HepG2 (cell line): ENCODE measurements around the gene CCL8. TPM values are rescaled to one million over a fixed set of nuclear protein-coding genes. Genes with fewer than 3 reads are reported as not detected.
A peak's percentile ranks its signal among the peaks of the same experiment; 100 is the strongest.

Experiments used
- ATAC-seq: fragments of 200-7000 bp; cut with Tn5 transposase; 3 replicates; pipeline ENCODE4 v1.9.1; 2020; ENCODE audit warnings: mild to moderate bottlenecking, moderate library complexity
- BruUV-seq: library from RNA; stranded (reverse); fragments of 400-500 nt; replicated peaks from 2 replicates; lab custom pipeline; 2021; lab: Mats Ljungman, UMichigan
- CTCF ChIA-PET: fragments of 300-600 bp; formaldehyde crosslinking; extraction: SDS; loops from one replicate; lab custom pipeline; 2021; ENCODE audit warnings: low total read pairs, inconsistent platforms, low intra/inter-chr PET ratio; lab: Yijun Ruan, JAX
- POLR2A ChIA-PET: fragments of 350-600 bp; sonication (Branson Sonifier 250); formaldehyde crosslinking; loops from one replicate; lab custom pipeline; 2020; ENCODE audit warnings: antibody characterized with exemption, inconsistent platforms; lab: Yijun Ruan, JAX
- DNase-seq: peaks from one replicate; pipeline ENCODE4 v3.0.0-alpha.2; 2015; ENCODE audit warnings: low spot score
- FAIRE-seq: peaks from 3 replicates; lab custom pipeline; 2011; peaks lifted over from hg19 to GRCh38; lab: Jason Lieb, UNC
- H2AFZ ChIP-seq: one replicate; pipeline ENCODE4 v1.6.1; 2011; ENCODE audit warnings: low read length, inconsistent platforms
- H3K27ac ChIP-seq: fragments of 300-600 bp; 3 replicates; pipeline ENCODE4 v1.8.0; 2011; ENCODE audit warnings: mixed run types, mild to moderate bottlenecking, mixed read lengths, low read length, inconsistent platforms; ENCODE audit not compliant: insufficient read depth; ENCODE audit errors: extremely low read length
- H3K27me3 ChIP-seq, 2 experiments: fragments of 200-600 bp in 1 of 2; 2 replicates in 1 of 2; 3 replicates in 1 of 2; pipeline versions ENCODE4 v1.6.0 to v1.8.0; 2011; ENCODE audit warnings: low read length in 2 of 2, mild to moderate bottlenecking in 2 of 2, moderate library complexity in 2 of 2, inconsistent platforms in 1 of 2; ENCODE audit not compliant: insufficient read depth in 2 of 2, control insufficient read depth in 1 of 2
- H3K36me3 ChIP-seq, 2 experiments: fragments of 200-600 bp in 1 of 2; replicated peaks in 1 of 2; 2 replicates in 1 of 2; 3 replicates in 1 of 2; pipeline versions ENCODE4 v1.5.1 to v1.8.0; 2011; ENCODE audit warnings: low read length in 2 of 2, inconsistent platforms in 1 of 2; ENCODE audit not compliant: insufficient read depth in 2 of 2, control insufficient read depth in 1 of 2
- H3K4me1 ChIP-seq: 2 replicates; pipeline ENCODE4 v1.5.1; 2012; ENCODE audit warnings: low read length, inconsistent platforms; ENCODE audit not compliant: insufficient read depth
- H3K4me2 ChIP-seq: 2 replicates; pipeline ENCODE4 v1.6.0; 2011; ENCODE audit warnings: low read depth, low read length, inconsistent platforms
- H3K4me3 ChIP-seq, 3 experiments: fragments of 200-600 bp in 1 of 3; sonication (generic), shearing (Covaris generic) in 1 of 3; replicated peaks in 1 of 3; 2 replicates each; pipeline ENCODE4 v1.5.1; 2011 to 2016; ENCODE audit warnings: low read length in 3 of 3, inconsistent platforms in 2 of 3, low read depth in 2 of 3, mild to moderate bottlenecking in 2 of 3, control low read depth in 1 of 3, mixed read lengths in 1 of 3; ENCODE audit not compliant: insufficient read depth in 1 of 3
- H3K79me2 ChIP-seq: one replicate; pipeline ENCODE4 v1.6.1; 2011; ENCODE audit warnings: low read length, inconsistent platforms; ENCODE audit not compliant: insufficient read depth
- H3K9ac ChIP-seq: 2 replicates; pipeline ENCODE4 v1.6.0; 2011; ENCODE audit warnings: mild to moderate bottlenecking, low read depth, low read length, inconsistent platforms; ENCODE audit not compliant: insufficient read depth
- H3K9me3 ChIP-seq: 2 replicates; pipeline ENCODE4 v1.5.1; 2012; ENCODE audit warnings: mild to moderate bottlenecking, low read length
- H4K20me1 ChIP-seq: 2 replicates; pipeline ENCODE4 v1.6.0; 2011; ENCODE audit warnings: inconsistent platforms, mild to moderate bottlenecking, low read length, moderate library complexity; ENCODE audit not compliant: insufficient read depth
- ATF4 ChIP-seq, 2 experiments: fragments of 450-650 bp in 1 of 2; sonication (generic) in 1 of 2; formaldehyde crosslinking; IDR thresholded peaks; 2 replicates each; pipeline versions ENCODE4 v1.5.0 to v1.8.0; 2020 to 2022; ENCODE audit warnings: mild to moderate bottlenecking in 1 of 2, missing genetic modification reagents in 1 of 2
- ATF7 ChIP-seq, 2 experiments: fragments of 450-650 bp in 1 of 2; sonication (generic) in 1 of 2; formaldehyde crosslinking in 1 of 2; IDR thresholded peaks; 2 replicates each; pipeline versions ENCODE4 v1.4.0 to v1.6.1; 2016 to 2020; ENCODE audit warnings: antibody characterized with exemption in 1 of 2, mild to moderate bottlenecking in 1 of 2, missing genetic modification reagents in 1 of 2
- CEBPB ChIP-seq: IDR thresholded peaks from 2 replicates; pipeline ENCODE4 v1.6.1; 2011; ENCODE audit warnings: low read depth, low read length, improper control_type of control experiment, borderline replicate concordance
- MED8 ChIP-seq: sonication (generic); formaldehyde crosslinking; IDR thresholded peaks from 2 replicates; pipeline ENCODE4 v1.8.1; 2023; ENCODE audit warnings: mild to moderate bottlenecking, missing genetic modification reagents; ENCODE audit not compliant: insufficient replicate concordance
- ZNF549 ChIP-seq: sonication (generic); formaldehyde crosslinking; IDR thresholded peaks from 2 replicates; pipeline ENCODE4 v1.5.0; 2020; ENCODE audit warnings: missing genetic modification reagents
- WGBS: methylation state at CpG from one replicate; pipeline ENCODE4 v1.1.6; 2017; ENCODE audit warnings: low lambda C conversion rate; 5-methylcytosine and 5-hydroxymethylcytosine counted together
- in situ Hi-C: cut with HindIII; loops from 2 replicates; pipeline ENCODE4 v1.10.0; 2017; ENCODE audit warnings: low pct_unique_long_range_greater_than_20kb; ENCODE audit not compliant: extremely low pct_ligation_motif_present
- intact Hi-C: fragments of 100-400 bp; cut with micrococcal nuclease; formaldehyde crosslinking; loops from one replicate; pipeline ENCODE4 v1.10.0; 2022; ENCODE audit not compliant: unreplicated experiment
- polyA plus RNA-seq, 8 experiments: library from polyadenylated mRNA; depleted of rRNA in 3 of 8; stranded (reverse) in 7 of 8; unstranded in 1 of 8; fragments of >200 nt; fragmentation: Illumina TruSeq in 4 of 8; extraction: Trizol in 4 of 8; gene quantifications; 2 replicates each; pipeline versions ENCODE4 v1.2.1 to v1.2.3, GENCODE V29; 2011 to 2016; ENCODE audit warnings: low read depth in 4 of 8, missing spikeins in 1 of 8, mixed read lengths in 1 of 8; ENCODE audit not compliant: insufficient read depth in 1 of 8
- total RNA-seq, 5 experiments: library from RNA; depleted of rRNA; stranded (reverse); fragments of >200 nt; fragmentation: Illumina TruSeq; extraction: Trizol; gene quantifications; 2 replicates each; pipeline ENCODE4 v1.2.3, GENCODE V29; 2016; ENCODE audit warnings: low read depth in 1 of 5
- TF ChIP-seq, protein P1 (sequence below): sonication (generic); formaldehyde crosslinking; IDR thresholded peaks from 2 replicates; pipeline ENCODE4 v1.4.0; 2020; ENCODE audit warnings: missing genetic modification reagents, borderline replicate concordance

Gene CCL8
- total and polyA plus RNA-seq, 2 of the 13 experiments (the other 11 are each of a cell fraction or from before 2014, with no cell fraction given) = not detected

GRCh38 chr17:34347063-34347462 lies 27.8 kb downstream of the CCL8 start:
- no peak overlapping the region for H3K4me2 ChIP-seq
- POLR2A ChIA-PET = no interaction called here
- CTCF ChIA-PET = no interaction called here
- H3K27ac ChIP-seq = no peak overlapping the region
- H3K4me3 ChIP-seq = no peak overlapping the region
- DNase-seq (no peak), ATAC-seq (no peak), FAIRE-seq (no peak)
- no peaks in the 10 kb centered on the region for H3K4me1 ChIP-seq
- in situ Hi-C loops = no loop called here
- H3K36me3 ChIP-seq = no peaks in the 10 kb centered on the region
- WGBS = 0% methylated on average over 4 of the region's 4 CpGs
- no peak overlapping the region for H3K9ac ChIP-seq
- no peaks in the 10 kb centered on the region for H4K20me1 ChIP-seq
- BruUV-seq = no TSS peak
- H3K9me3 ChIP-seq = no peaks in the 10 kb centered on the region
- no peaks in the 10 kb centered on the region for H3K79me2 ChIP-seq
- intact Hi-C loops = no loop called here
- no peaks in the 10 kb centered on the region; a peak in 1 of 5 replicates for H3K27me3 ChIP-seq
- TF ChIP-seq MED8 (CRISPR knock-in tag) = no peak
- TF ChIP-seq, protein P1, sequence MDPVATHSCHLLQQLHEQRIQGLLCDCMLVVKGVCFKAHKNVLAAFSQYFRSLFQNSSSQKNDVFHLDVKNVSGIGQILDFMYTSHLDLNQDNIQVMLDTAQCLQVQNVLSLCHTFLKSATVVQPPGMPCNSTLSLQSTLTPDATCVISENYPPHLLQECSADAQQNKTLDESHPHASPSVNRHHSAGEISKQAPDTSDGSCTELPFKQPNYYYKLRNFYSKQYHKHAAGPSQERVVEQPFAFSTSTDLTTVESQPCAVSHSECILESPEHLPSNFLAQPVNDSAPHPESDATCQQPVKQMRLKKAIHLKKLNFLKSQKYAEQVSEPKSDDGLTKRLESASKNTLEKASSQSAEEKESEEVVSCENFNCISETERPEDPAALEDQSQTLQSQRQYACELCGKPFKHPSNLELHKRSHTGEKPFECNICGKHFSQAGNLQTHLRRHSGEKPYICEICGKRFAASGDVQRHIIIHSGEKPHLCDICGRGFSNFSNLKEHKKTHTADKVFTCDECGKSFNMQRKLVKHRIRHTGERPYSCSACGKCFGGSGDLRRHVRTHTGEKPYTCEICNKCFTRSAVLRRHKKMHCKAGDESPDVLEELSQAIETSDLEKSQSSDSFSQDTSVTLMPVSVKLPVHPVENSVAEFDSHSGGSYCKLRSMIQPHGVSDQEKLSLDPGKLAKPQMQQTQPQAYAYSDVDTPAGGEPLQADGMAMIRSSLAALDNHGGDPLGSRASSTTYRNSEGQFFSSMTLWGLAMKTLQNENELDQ (CRISPR knock-in tag) = no peak
- peak; percentile 44; the same call in 1 of the 2 replicates for TF ChIP-seq CEBPB
- TF ChIP-seq ATF4 (CRISPR knock-in tag; IDR thresholded peaks at IDR 0.05) = peak in 1 of 2 experiments; percentile 57; a peak in 2 of 4 replicates
- no peak for TF ChIP-seq ZNF549
- peak; percentile 47 for TF ChIP-seq ATF7 (IDR thresholded peaks at IDR 0.05)
- no peak for TF ChIP-seq ATF7 (CRISPR knock-in tag; IDR thresholded peaks at IDR 0.05)
- no peak overlapping the region for H2AFZ ChIP-seq
